ENCODE results near the gene COMMD4. TPM values are rescaled to one million over a fixed set of nuclear protein-coding genes. Genes with fewer than 3 reads are reported as not detected.
"Not testable (repeated sequence)": the region's sequence is repeated elsewhere in the genome, so short reads cannot be mapped to it uniquely, and the experiment has no call there.

The COMMD4 gene
- total RNA-seq, 1 donor from 2014 or later = 161 TPM

- DNase-seq (ENCODE audit: low read depth, low spot score) = no peak
- Mint-ChIP-seq H3K27ac (ENCODE audit: unreplicated experiment) (no peak overlapping the region), H3K9me3 (no peaks in the 10 kb centered on the region), H3K36me3 (ENCODE audit: low read depth) (no peaks in the 10 kb centered on the region), H3K4me1 (peaks cover 10% of the 10 kb centered on the region), H3K27me3 (ENCODE audit: low read depth) (peaks cover 55% of the 10 kb centered on the region), H3K4me3 (no peak overlapping the region)
- TF ChIP-seq CTCF (conservative IDR thresholded peaks at IDR 0.05) = no peak
Measured at GRCh38 chr15:75306188-75306587, 29.7 kb upstream of the COMMD4 start.

GRCh38 chr15:75307778-75308390 is 28.0 kb upstream of the COMMD4 start:
- Mint-ChIP-seq H3K27me3 (ENCODE audit: low read depth) (peaks cover 60% of the 10 kb centered on the region), H3K4me1 (peaks cover 10% of the 10 kb centered on the region), H3K4me3 (no peak overlapping the region), H3K36me3 (ENCODE audit: low read depth) (no peaks in the 10 kb centered on the region), H3K27ac (ENCODE audit: unreplicated experiment) (no peak overlapping the region), H3K9me3 (no peaks in the 10 kb centered on the region)
- peak; percentile 25 for DNase-seq (ENCODE audit: low read depth, low spot score)
- peak; percentile 65 for TF ChIP-seq CTCF (conservative IDR thresholded peaks at IDR 0.05)

GRCh38 chr15:75309711-75310110 is 26.2 kb upstream of the COMMD4 start:
- Mint-ChIP-seq H3K9me3 (no peaks in the 10 kb centered on the region), H3K4me1 (peaks cover 10% of the 10 kb centered on the region), H3K27ac (ENCODE audit: unreplicated experiment) (no peak overlapping the region), H3K36me3 (ENCODE audit: low read depth) (no peaks in the 10 kb centered on the region), H3K4me3 (no peak overlapping the region), H3K27me3 (ENCODE audit: low read depth) (peaks cover 49% of the 10 kb centered on the region)
- TF ChIP-seq CTCF (conservative IDR thresholded peaks at IDR 0.05) = no peak
- DNase-seq (ENCODE audit: low read depth, low spot score) = no peak

GRCh38 chr15:75312548-75312947 is 23.3 kb upstream of the COMMD4 start:
- not testable (repeated sequence) for H3K4me1 Mint-ChIP-seq; DNase-seq (ENCODE audit: low read depth, low spot score); H3K27ac Mint-ChIP-seq (ENCODE audit: unreplicated experiment); H3K36me3 Mint-ChIP-seq (ENCODE audit: low read depth); H3K4me3 Mint-ChIP-seq; H3K9me3 Mint-ChIP-seq
- peaks cover 35% of the 10 kb centered on the region for H3K27me3 Mint-ChIP-seq (ENCODE audit: low read depth)

- H3K9me3 Mint-ChIP-seq = no peaks in the 10 kb centered on the region
- no peaks in the 10 kb centered on the region for H3K36me3 Mint-ChIP-seq (ENCODE audit: low read depth)
- no peak for DNase-seq (ENCODE audit: low read depth, low spot score)
- TF ChIP-seq CTCF (conservative IDR thresholded peaks at IDR 0.05) = no peak
- peaks cover 27% of the 10 kb centered on the region for H3K27me3 Mint-ChIP-seq (ENCODE audit: low read depth)
- H3K4me1 Mint-ChIP-seq = no peaks in the 10 kb centered on the region
- peak overlapping the region; percentile 24 for H3K27ac Mint-ChIP-seq (ENCODE audit: unreplicated experiment)
- H3K4me3 Mint-ChIP-seq = no peak overlapping the region
Measured at GRCh38 chr15:75313116-75313845, 22.6 kb upstream of the COMMD4 start.

Measured in neural crest cell (in vitro differentiated cells).